ENCODE results near the gene CNOT6L. TPM values are rescaled to one million over a fixed set of nuclear protein-coding genes. Genes with fewer than 3 reads are reported as not detected.

Gene CNOT6L
- total RNA-seq, 1 experiment from 2014 or later, result 29.7 TPM

GRCh38 chr4:77669946-77670590 is 149.1 kb downstream of the CNOT6L start:
- no TSS peak for BruUV-seq (replicated peaks)
- Mint-ChIP-seq H3K27me3 (ENCODE audit: unreplicated experiment) (no peaks in the 10 kb centered on the region), H3K4me1 (ENCODE audit: low read depth, unreplicated experiment) (no peaks in the 10 kb centered on the region), H3K9me3 (ENCODE audit: low read depth, unreplicated experiment) (peaks cover 3% of the 10 kb centered on the region), H3K36me3 (ENCODE audit: insufficient read depth, unreplicated experiment) (no peaks in the 10 kb centered on the region), H3K4me3 (ENCODE audit: low read depth, unreplicated experiment) (no peak overlapping the region), H3K27ac (ENCODE audit: unreplicated experiment) (no peak overlapping the region)
- intact Hi-C loops (cut with micrococcal nuclease; ENCODE audit: unreplicated experiment), result no loop called here
- CTCF ChIA-PET, result no interaction called here
- no peak for TF ChIP-seq CTCF (IDR thresholded peaks at IDR 0.05; ENCODE audit: unreplicated experiment)
- DNase-seq, result no peak

- Mint-ChIP-seq H3K36me3 (ENCODE audit: insufficient read depth, unreplicated experiment) (no peaks in the 10 kb centered on the region), H3K27ac (ENCODE audit: unreplicated experiment) (no peak overlapping the region), H3K4me3 (ENCODE audit: low read depth, unreplicated experiment) (no peak overlapping the region), H3K9me3 (ENCODE audit: low read depth, unreplicated experiment) (peaks cover 1% of the 10 kb centered on the region), H3K27me3 (ENCODE audit: unreplicated experiment) (no peaks in the 10 kb centered on the region), H3K4me1 (ENCODE audit: low read depth, unreplicated experiment) (no peaks in the 10 kb centered on the region)
- intact Hi-C loops (cut with micrococcal nuclease; ENCODE audit: unreplicated experiment), result no loop called here
- DNase-seq, result no peak
- BruUV-seq (replicated peaks), result no TSS peak
- no peak for TF ChIP-seq CTCF (IDR thresholded peaks at IDR 0.05; ENCODE audit: unreplicated experiment)
- CTCF ChIA-PET, result interaction anchor here (0.7 kb wide), 1 partner anchor 12 kb away, joined by 3 read pairs; no protein-coding TSS in a partner anchor
Observed at GRCh38 chr4:77665381-77666069, 153.6 kb downstream of the CNOT6L start.

Other genes starting within 250 kb of the CNOT6L start
- gene CXCL13, start 213.5 kb downstream of the CNOT6L start, total RNA-seq (2022), result 0.51 TPM in 1 of 2 replicates, not detected in the other
- gene MRPL1, start 43.5 kb upstream of the CNOT6L start, total RNA-seq (2022), result 24.1 and 29.3 TPM in 2 replicates
- 24.1 and 29.4 TPM in 2 replicates for gene FRAS1, start 238.0 kb upstream of the CNOT6L start, total RNA-seq (2022)

All from Calu3 (cell line).